Kidney (tissue), 14 donors: ENCODE data around the gene PIGU. TPM values are rescaled to one million over a fixed set of nuclear protein-coding genes. Genes with fewer than 3 reads are reported as not detected.

ENCODE experiments used
- DNase-seq, 5 donors: peaks; one replicate each; pipeline ENCODE4 v3.0.0-alpha.2; 2013 to 2020
- FAIRE-seq: peaks from 2 replicates; lab custom pipeline; 2012; peaks lifted over from hg19 to GRCh38; lab: Jason Lieb, UNC
- H3K27ac ChIP-seq, 2 donors: one replicate each; pipeline ENCODE4 v1.7.0; 2013; ENCODE audit warnings: low read depth in 2 of 2, low read length in 2 of 2, inconsistent platforms in 1 of 2
- H3K27me3 ChIP-seq: one replicate; pipeline ENCODE4 v1.7.1; 2013; ENCODE audit warnings: low read length, inconsistent platforms; ENCODE audit not compliant: control insufficient read depth, insufficient read depth
- H3K36me3 ChIP-seq, 3 donors: one replicate each; pipeline versions ENCODE4 v1.7.0 to v1.7.1; 2013; ENCODE audit warnings: low read length in 3 of 3, control low read depth in 1 of 3, inconsistent platforms in 1 of 3; ENCODE audit not compliant: insufficient read depth in 3 of 3, control insufficient read depth in 2 of 3
- H3K4me1 ChIP-seq, 3 donors: one replicate each; pipeline versions ENCODE4 v1.7.0 to v1.7.1; 2013; ENCODE audit warnings: low read length in 3 of 3, inconsistent platforms in 1 of 3, low read depth in 1 of 3; ENCODE audit not compliant: control insufficient read depth in 2 of 3, insufficient read depth in 2 of 3
- H3K4me3 ChIP-seq, 3 donors: one replicate each; pipeline versions ENCODE4 v1.7.0 to v1.8.1; 2013; ENCODE audit warnings: low read length in 3 of 3, control low read depth in 1 of 3, inconsistent platforms in 1 of 3
- H3K9ac ChIP-seq, 3 donors: one replicate each; pipeline versions ENCODE4 v1.7.0 to v1.7.1; 2013; ENCODE audit warnings: low read length in 3 of 3, control low read depth in 1 of 3, inconsistent platforms in 1 of 3
- H3K9me3 ChIP-seq, 3 donors: one replicate each; pipeline versions ENCODE4 v1.7.0 to v1.7.1; 2013; ENCODE audit warnings: low read length in 3 of 3, control low read depth in 1 of 3, inconsistent platforms in 1 of 3; ENCODE audit not compliant: control insufficient read depth in 2 of 3, insufficient read depth in 1 of 3
- intact Hi-C: fragments of 100-400 bp; cut with DNase I; formaldehyde crosslinking; loops from one replicate; pipeline ENCODE4 v1.11.1; 2022
- polyA plus RNA-seq: library from polyadenylated mRNA; stranded (reverse); fragments of 350-450 nt; fragmentation: Illumina TruSeq; extraction: RNeasy Lipid Tissue Mini Kit (QIAGEN cat#74804); gene quantifications from one replicate; pipeline ENCODE4 v1.2.3, GENCODE V29; 2014; ENCODE audit warnings: low read depth, low replicate concordance; ENCODE audit not compliant: insufficient read depth
- total RNA-seq: library from RNA; stranded (reverse); fragmentation: NEBNext Ultra II Directional; extraction: Animal tissue kit (Norgen Biotek cat#: 25700); gene quantifications from one replicate; pipeline ENCODE4 v1.2.1, GENCODE V29; 2021
- TF ChIP-seq, protein P1 (sequence below): IDR thresholded peaks from 3 replicates; pipeline ENCODE4 v1.5.1; 2012; ENCODE audit warnings: mild to moderate bottlenecking, moderate library complexity, borderline replicate concordance; ENCODE audit not compliant: insufficient read depth; ENCODE audit errors: extremely low read depth
- donor health status: control.
- donor health status: control.
- donor health status: control.
- donor health status: control.
- donor health status: control.
- donor health status: DM: yes; HTN: yes; CAD: no.
- donor health status: Normal renal cell carcinoma (clear cell type).

PIGU gene
- total and polyA plus RNA-seq, 2 donors from 2014 or later, result 15.9 to 42.0 TPM

DNA sequence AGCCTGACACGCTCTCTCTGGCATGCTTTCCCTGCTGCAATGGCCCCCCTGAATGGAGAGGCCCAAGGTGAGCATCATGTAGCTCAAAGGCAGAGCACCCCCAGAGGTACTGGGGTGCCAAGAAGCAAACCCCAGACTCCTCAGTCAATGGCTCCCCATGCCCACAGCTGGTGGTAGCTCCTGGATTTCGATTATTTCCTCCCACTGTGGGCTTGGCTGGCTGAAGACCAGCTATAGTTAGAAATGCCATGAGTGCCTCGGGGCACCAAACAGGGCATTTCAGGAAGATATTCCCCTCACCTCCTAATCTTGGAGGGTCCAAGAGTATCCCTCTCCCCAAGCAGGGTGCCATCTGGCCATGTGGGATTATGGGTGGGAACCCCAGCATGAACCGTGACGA, 101.6 kb downstream of the PIGU start:
- Histone ChIP-seq H3K27ac (no peak overlapping the region), H3K4me3 (no peak overlapping the region), H3K27me3 (no peaks in the 10 kb centered on the region), H3K36me3 (peaks cover 0 to 5% (median 2%) of the 10 kb centered on the region in 3 donors), H3K9ac (no peak overlapping the region), H3K9me3 (no peaks in the 10 kb centered on the region), H3K4me1 (peaks cover 0 to 3% (median 0%) of the 10 kb centered on the region in 3 donors)
- intact Hi-C loops, result no loop called here
- DNase-seq (no peak), FAIRE-seq (no peak)
- TF ChIP-seq, protein P1, sequence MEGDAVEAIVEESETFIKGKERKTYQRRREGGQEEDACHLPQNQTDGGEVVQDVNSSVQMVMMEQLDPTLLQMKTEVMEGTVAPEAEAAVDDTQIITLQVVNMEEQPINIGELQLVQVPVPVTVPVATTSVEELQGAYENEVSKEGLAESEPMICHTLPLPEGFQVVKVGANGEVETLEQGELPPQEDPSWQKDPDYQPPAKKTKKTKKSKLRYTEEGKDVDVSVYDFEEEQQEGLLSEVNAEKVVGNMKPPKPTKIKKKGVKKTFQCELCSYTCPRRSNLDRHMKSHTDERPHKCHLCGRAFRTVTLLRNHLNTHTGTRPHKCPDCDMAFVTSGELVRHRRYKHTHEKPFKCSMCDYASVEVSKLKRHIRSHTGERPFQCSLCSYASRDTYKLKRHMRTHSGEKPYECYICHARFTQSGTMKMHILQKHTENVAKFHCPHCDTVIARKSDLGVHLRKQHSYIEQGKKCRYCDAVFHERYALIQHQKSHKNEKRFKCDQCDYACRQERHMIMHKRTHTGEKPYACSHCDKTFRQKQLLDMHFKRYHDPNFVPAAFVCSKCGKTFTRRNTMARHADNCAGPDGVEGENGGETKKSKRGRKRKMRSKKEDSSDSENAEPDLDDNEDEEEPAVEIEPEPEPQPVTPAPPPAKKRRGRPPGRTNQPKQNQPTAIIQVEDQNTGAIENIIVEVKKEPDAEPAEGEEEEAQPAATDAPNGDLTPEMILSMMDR, result no peak

DNA sequence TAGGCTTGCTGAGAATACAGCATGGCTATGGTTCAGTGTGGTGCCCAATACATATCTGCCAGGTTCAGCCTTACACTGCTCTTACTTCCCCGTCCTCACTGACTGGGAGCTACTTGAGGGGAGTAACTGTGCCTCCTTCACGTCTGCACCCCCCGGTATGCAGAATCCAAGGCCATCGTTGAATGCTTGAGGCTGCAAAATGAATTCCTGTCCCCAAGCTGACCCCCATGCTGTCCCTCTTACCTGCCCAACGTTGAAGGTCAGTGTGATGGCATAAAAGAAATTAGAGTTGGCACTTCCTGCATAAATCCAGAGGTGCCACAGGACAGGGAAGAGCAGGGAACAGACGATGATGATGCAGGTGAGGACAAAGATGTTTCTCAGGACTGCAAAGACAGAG, 102.0 kb downstream of the PIGU start:
- H3K27ac ChIP-seq, result no peak overlapping the region
- H3K4me3 ChIP-seq, result no peak overlapping the region
- H3K9ac ChIP-seq, result no peak overlapping the region
- H3K27me3 ChIP-seq, result no peaks in the 10 kb centered on the region
- FAIRE-seq (no peak), DNase-seq (no peak)
- H3K36me3 ChIP-seq, result peaks cover 2 to 5% (median 2%) of the 10 kb centered on the region in 3 donors
- H3K9me3 ChIP-seq, result no peaks in the 10 kb centered on the region
- intact Hi-C loops, result no loop called here
- peaks cover 0 to 3% (median 0%) of the 10 kb centered on the region in 3 donors for H3K4me1 ChIP-seq
- TF ChIP-seq, protein P1, result no peak

DNA sequence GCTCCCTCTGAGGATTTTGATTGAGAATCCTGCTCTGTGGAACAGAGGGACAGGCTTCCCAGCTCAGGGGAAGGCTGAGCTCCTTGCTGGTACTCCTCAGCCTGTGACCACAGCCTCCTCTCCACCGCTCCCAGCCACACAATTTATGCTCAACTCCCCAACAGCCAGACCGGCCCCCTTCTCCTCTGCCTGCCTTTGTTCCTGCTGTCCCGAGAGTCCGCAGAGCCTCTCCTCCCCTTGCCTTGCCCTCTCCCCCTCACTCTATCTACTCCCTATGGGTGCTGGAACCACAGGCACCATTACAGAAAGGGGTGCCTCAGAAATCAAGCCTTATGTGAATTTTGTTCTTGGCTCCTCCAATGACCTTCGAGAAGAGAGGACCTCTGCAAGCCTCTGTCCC, 102.5 kb downstream of the PIGU start:
- intact Hi-C loops, result no loop called here
- DNase-seq (peak in 1 of 5 donors; percentile 18), FAIRE-seq (no peak)
- peaks cover 2 to 5% (median 5%) of the 10 kb centered on the region in 3 donors for H3K36me3 ChIP-seq
- H3K27ac ChIP-seq, result no peak overlapping the region
- H3K4me3 ChIP-seq, result no peak overlapping the region
- no peak overlapping the region for H3K9ac ChIP-seq
- TF ChIP-seq, protein P1, result no peak
- H3K9me3 ChIP-seq, result no peaks in the 10 kb centered on the region
- H3K27me3 ChIP-seq, result no peaks in the 10 kb centered on the region
- peaks cover 0 to 3% (median 0%) of the 10 kb centered on the region in 3 donors for H3K4me1 ChIP-seq
